Esophagus muscularis mucosa (tissue), 4 donors: ENCODE results near the gene NBPF3. TPM values are rescaled to one million over a fixed set of nuclear protein-coding genes. Genes with fewer than 3 reads are reported as not detected.

Experiments
- DNase-seq: peaks from one replicate; pipeline ENCODE4 v3.0.0-alpha.2; 2017; ENCODE audit errors: extremely low spot score
- H3K27ac ChIP-seq, 4 donors: fragments of 200-600 bp; sonication (generic); replicated peaks in 1 of 4; 1 replicate in 3 of 4; 2 replicates in 1 of 4; pipeline ENCODE4 v1.5.1; 2016 to 2019; ENCODE audit warnings: mild to moderate bottlenecking in 1 of 4
- H3K27me3 ChIP-seq, 4 donors: fragments of 200-600 bp; sonication (generic); one replicate each; pipeline versions ENCODE4 v1.5.1 to v1.6.0; 2016 to 2019
- H3K36me3 ChIP-seq, 4 donors: fragments of 200-600 bp; sonication (generic); one replicate each; pipeline ENCODE4 v1.5.1; 2016 to 2019
- H3K4me1 ChIP-seq, 4 donors: fragments of 200-600 bp; sonication (generic); one replicate each; pipeline ENCODE4 v1.5.1; 2016 to 2019
- H3K4me3 ChIP-seq, 4 donors: fragments of 200-600 bp; sonication (generic); 1 replicate in 2 of 4; 2 replicates in 2 of 4; pipeline ENCODE4 v1.5.1; 2016 to 2019; ENCODE audit warnings: mild to moderate bottlenecking in 4 of 4, moderate library complexity in 1 of 4
- H3K9me3 ChIP-seq, 4 donors: fragments of 200-600 bp; sonication (generic); 1 replicate in 3 of 4; 2 replicates in 1 of 4; pipeline ENCODE4 v1.5.1; 2016 to 2019
- EP300 ChIP-seq: sonication (generic); formaldehyde crosslinking; IDR thresholded peaks from one replicate; pipeline ENCODE4 v1.6.1; 2017; ENCODE audit warnings: antibody characterized with exemption
- POLR2A ChIP-seq: fragments of 450-650 bp; IDR thresholded peaks from one replicate; pipeline ENCODE4 v1.6.1; 2017; ENCODE audit warnings: antibody characterized with exemption, moderate library complexity, mild to moderate bottlenecking, low read depth
- POLR2AphosphoS5 ChIP-seq, 2 donors: sonication (generic); formaldehyde crosslinking; IDR thresholded peaks; one replicate each; pipeline ENCODE4 v1.6.1; 2017; ENCODE audit warnings: antibody characterized with exemption in 2 of 2
- WGBS: methylation state at CpG from one replicate; pipeline ENCODE4 v1.1.5; 2018; 5-methylcytosine and 5-hydroxymethylcytosine counted together
- intact Hi-C: fragments of 100-400 bp; cut with DNase I; formaldehyde crosslinking; loops from one replicate; pipeline ENCODE4 v1.15.1; 2023
- total RNA-seq, 4 donors: library from RNA; depleted of rRNA; stranded (reverse); fragments of >200 nt; gene quantifications; one replicate each; pipeline versions ENCODE4 v1.1.0 to v1.2.1, GENCODE V29; 2016
- TF ChIP-seq, protein P1 (sequence below), 3 experiments: fragments of 200-600 bp in 2 of 3; fragments of 450-650 bp in 1 of 3; sonication (generic) in 2 of 3; IDR thresholded peaks; one replicate each; pipeline ENCODE4 v1.5.1; 2017 to 2019; ENCODE audit warnings: antibody characterized with exemption in 3 of 3, mild to moderate bottlenecking in 2 of 3, moderate library complexity in 1 of 3

The NBPF3 gene
- total RNA-seq, 4 donors from 2014 or later = 5.8 to 13.1 (median 9.0) TPM

DNA sequence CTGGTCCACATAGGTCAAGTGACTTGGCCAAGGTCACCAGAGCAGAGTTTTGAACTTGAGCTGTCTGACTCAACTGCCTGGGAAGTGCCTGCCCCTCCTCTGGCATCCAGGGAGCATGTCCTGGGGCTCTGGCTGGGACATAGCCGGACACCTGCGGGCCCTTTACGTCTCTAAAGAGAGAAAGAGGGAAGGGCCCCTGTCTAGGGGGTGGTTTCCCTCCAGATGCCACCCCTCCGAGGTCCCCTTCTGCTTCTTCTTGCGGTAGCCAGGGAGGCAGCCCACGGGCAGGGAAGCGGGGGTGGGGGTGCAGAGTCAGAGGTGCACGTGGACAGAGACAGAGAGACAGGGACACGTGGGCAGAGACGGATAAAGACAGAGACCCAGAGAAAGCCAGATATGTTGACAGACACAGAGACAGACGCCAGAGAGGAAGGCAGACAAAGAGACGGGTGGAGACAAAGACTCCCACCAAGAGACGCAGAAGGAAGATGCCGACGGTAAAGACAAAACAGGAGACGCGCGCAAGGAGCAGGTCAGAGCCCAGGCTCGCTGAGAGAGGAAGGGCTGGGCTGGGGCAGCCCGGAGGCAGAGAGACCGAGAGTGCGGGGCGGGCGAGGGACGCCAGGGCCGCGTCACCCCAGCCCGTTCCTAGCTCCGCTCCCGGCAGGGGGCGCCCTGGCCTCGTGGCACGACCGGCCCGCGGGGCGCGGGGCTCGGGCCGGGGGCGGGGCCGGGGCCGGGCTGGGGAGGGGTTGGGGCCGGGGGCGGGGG is 68.8 kb downstream of the NBPF3 start:
- Histone ChIP-seq H3K4me1 (peaks cover 17 to 40% (median 23%) of the 10 kb centered on the region in 4 donors), H3K4me3 (peak overlapping the region; percentile 36 to 53 (median 40)), H3K27ac (no peak overlapping the region), H3K9me3 (no peaks in the 10 kb centered on the region), H3K27me3 (peaks cover 0 to 68% (median 18%) of the 10 kb centered on the region in 4 donors), H3K36me3 (no peaks in the 10 kb centered on the region)
- intact Hi-C loops = loop anchor here (2.0 kb wide), 1 partner anchor 150 kb away; no protein-coding TSS in a partner anchor
- TF ChIP-seq POLR2AphosphoS5 (IDR thresholded peaks at IDR 0.05) (no peak), EP300 (no peak), POLR2A (no peak)
- TF ChIP-seq, protein P1, sequence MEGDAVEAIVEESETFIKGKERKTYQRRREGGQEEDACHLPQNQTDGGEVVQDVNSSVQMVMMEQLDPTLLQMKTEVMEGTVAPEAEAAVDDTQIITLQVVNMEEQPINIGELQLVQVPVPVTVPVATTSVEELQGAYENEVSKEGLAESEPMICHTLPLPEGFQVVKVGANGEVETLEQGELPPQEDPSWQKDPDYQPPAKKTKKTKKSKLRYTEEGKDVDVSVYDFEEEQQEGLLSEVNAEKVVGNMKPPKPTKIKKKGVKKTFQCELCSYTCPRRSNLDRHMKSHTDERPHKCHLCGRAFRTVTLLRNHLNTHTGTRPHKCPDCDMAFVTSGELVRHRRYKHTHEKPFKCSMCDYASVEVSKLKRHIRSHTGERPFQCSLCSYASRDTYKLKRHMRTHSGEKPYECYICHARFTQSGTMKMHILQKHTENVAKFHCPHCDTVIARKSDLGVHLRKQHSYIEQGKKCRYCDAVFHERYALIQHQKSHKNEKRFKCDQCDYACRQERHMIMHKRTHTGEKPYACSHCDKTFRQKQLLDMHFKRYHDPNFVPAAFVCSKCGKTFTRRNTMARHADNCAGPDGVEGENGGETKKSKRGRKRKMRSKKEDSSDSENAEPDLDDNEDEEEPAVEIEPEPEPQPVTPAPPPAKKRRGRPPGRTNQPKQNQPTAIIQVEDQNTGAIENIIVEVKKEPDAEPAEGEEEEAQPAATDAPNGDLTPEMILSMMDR (IDR thresholded peaks at IDR 0.05) = peak; percentile 50 to 68 (median 52)
- WGBS = 6% methylated on average over 25 of the region's 45 CpGs
- DNase-seq = no peak

DNA sequence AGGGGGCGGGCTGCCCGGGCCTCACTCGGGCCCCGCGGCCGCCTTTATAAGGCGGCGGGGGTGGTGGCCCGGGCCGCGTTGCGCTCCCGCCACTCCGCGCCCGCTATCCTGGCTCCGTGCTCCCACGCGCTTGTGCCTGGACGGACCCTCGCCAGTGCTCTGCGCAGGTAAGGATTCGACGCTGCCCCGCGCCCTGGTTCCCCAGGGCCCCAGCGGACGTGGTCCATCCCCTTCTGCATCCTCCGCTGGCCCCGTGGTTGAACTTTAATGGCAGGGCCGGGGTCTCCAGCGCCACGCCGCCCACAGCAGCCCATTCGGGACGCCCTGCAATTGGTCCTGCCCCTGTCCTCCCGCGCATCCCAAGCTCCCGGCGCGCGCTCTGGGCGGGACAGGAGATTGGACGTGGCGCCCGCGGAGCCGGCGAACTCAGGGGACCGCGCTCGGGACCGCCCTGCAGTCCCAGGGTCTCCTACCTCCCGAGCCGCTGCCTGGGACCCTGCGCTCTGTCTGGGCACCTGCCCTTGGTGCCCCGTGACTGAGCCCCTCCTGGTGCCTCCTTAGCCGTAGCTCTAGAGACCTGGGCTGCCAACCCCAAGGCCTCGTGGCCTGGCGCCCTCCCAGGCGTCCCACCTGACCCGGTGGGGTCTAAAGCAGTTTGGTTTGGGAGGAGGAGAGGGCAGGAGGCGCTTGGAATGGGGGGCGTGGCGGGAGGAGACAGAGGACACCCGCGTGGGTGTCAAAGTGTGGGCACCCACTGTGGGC is 69.6 kb downstream of the NBPF3 start, which contains the start of gene ALPL:
Gene ALPL, plus strand, starts transcription at position 73 of the 762 bp plus-strand sequence. CDS start 44,659 bp downstream, outside the sequence.
- intact Hi-C loops = loop anchor here (2.0 kb wide), 2 partner anchors 63 to 149 kb away; no protein-coding TSS in a partner anchor
- peaks cover 0 to 65% (median 18%) of the 10 kb centered on the region in 4 donors for H3K27me3 ChIP-seq
- peak within 1 kb of the TSS; percentile 36 to 53 (median 40) for H3K4me3 ChIP-seq
- DNase-seq = no peak
- TF ChIP-seq POLR2AphosphoS5 (IDR thresholded peaks at IDR 0.05) = no peak
- TF ChIP-seq EP300 = no peak
- H3K27ac ChIP-seq = no peak within 1 kb of the TSS
- no peaks in the 10 kb centered on the region for H3K36me3 ChIP-seq
- WGBS = 24% methylated on average over 8 of the region's 67 CpGs
- peaks cover 17 to 40% (median 23%) of the 10 kb centered on the region in 4 donors for H3K4me1 ChIP-seq
- H3K9me3 ChIP-seq = no peaks in the 10 kb centered on the region

DNA sequence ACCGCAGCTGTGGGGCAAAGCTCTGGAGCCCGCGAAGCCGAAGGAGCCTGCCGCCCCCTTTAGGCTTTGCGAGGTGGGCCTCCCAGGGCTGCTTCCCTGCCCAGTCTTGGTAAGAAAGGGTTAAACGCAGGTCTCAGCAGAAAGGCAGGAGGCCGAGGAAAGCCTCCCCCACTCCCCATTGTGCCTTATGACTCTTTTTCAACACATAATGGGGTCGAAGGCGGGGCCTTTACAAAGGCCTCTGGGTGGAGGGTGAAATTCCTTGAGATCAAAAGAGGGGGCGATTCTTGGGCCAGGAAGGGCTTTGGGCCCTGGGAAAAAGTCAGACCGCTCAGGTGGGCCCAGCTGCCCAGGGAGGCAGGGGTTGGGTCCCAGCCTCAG is 70.2 kb downstream of the NBPF3 start:
- H3K9me3 ChIP-seq = no peaks in the 10 kb centered on the region
- TF ChIP-seq POLR2AphosphoS5 (IDR thresholded peaks at IDR 0.05) = no peak
- no peak for TF ChIP-seq POLR2A
- TF ChIP-seq, protein P1 (IDR thresholded peaks at IDR 0.05) = no peak
- TF ChIP-seq EP300 = no peak
- peaks cover 17 to 40% (median 23%) of the 10 kb centered on the region in 4 donors for H3K4me1 ChIP-seq
- DNase-seq = no peak
- H3K27me3 ChIP-seq = peaks cover 0 to 66% (median 18%) of the 10 kb centered on the region in 4 donors
- intact Hi-C loops = loop anchor here (2.0 kb wide), 1 partner anchor 63 kb away; no protein-coding TSS in a partner anchor
- no peak overlapping the region for H3K27ac ChIP-seq
- 51% methylated on average over 12 of the region's 12 CpGs for WGBS
- peak overlapping the region in 2 of 4 donors; percentile 39 to 53 for H3K4me3 ChIP-seq
- no peaks in the 10 kb centered on the region for H3K36me3 ChIP-seq

DNA sequence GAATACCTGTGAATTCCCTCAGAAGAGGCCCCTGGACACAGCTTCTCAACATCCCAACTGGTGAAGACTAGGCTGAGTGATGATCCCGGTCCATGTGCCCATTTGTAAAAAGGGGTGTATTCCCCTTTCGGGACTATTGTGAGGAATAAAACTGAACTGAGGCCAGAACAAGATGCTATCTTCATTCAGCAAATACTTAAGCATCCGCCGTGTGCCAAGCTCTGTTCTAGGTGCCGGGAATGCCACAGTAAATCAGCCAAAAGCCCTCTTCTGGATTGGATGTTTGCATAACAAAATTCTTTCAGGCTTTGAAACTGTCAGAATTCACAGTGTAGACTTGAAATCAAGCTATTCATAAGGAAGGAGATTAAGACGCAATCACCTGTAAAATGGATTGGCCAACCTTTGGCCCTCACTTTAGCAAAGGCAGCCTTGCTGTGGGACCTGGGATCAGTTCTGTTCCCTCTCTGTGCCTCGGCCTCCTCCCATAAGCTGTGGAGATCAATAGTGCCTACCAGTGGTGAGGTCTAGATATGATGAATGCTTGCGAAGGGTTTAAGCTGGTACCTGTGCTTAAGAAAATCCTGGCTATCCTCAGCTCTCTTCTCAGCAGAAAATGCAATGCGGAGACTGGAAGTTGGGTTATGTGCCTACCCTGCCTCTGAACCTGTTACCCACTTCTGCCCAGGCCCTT is 71.1 kb downstream of the NBPF3 start:
- 89% methylated on average over 9 of the region's 9 CpGs for WGBS
- H3K27ac ChIP-seq = no peak overlapping the region
- peaks cover 0 to 66% (median 18%) of the 10 kb centered on the region in 4 donors for H3K27me3 ChIP-seq
- peaks cover 17 to 40% (median 23%) of the 10 kb centered on the region in 4 donors for H3K4me1 ChIP-seq
- H3K9me3 ChIP-seq = no peaks in the 10 kb centered on the region
- H3K36me3 ChIP-seq = no peaks in the 10 kb centered on the region
- DNase-seq = no peak
- TF ChIP-seq, protein P1 (IDR thresholded peaks at IDR 0.05) = no peak
- no peak for TF ChIP-seq EP300
- TF ChIP-seq POLR2AphosphoS5 (IDR thresholded peaks at IDR 0.05) = no peak
- TF ChIP-seq POLR2A = no peak
- no peak overlapping the region for H3K4me3 ChIP-seq
- intact Hi-C loops = loop anchor here (2.0 kb wide), 1 partner anchor 62 kb away; no protein-coding TSS in a partner anchor
